ENCODE results near the gene FBXO39. TPM values are rescaled to one million over a fixed set of nuclear protein-coding genes. Genes with fewer than 3 reads are reported as not detected.

Gene FBXO39
- total and polyA plus RNA-seq, 12 donors = 0.13 to 0.37 (median 0.26) TPM; not detected in 9

GRCh38 chr17:6755731-6756184 is 20.3 kb upstream of the FBXO39 start, which contains the start of gene XAF1:
XAF1 (plus strand) TSS chr17:6756046; CDS start chr17:6756079, 33 bp downstream.
- Histone ChIP-seq H3K36me3 (peaks cover 0 to 32% (median 17%) of the 10 kb centered on the region in 9 donors), H3K4me3 (peak within 1 kb of the TSS; percentile 33 to 80 (median 70)), H3K4me1 (peaks cover 16 to 66% (median 50%) of the 10 kb centered on the region in 9 donors), H3K9me3 (no peaks in the 10 kb centered on the region), H3K27me3 (no peaks in the 10 kb centered on the region), H3K27ac (peak within 1 kb of the TSS; percentile 84 to 98 (median 94))
- TF ChIP-seq, protein P1, sequence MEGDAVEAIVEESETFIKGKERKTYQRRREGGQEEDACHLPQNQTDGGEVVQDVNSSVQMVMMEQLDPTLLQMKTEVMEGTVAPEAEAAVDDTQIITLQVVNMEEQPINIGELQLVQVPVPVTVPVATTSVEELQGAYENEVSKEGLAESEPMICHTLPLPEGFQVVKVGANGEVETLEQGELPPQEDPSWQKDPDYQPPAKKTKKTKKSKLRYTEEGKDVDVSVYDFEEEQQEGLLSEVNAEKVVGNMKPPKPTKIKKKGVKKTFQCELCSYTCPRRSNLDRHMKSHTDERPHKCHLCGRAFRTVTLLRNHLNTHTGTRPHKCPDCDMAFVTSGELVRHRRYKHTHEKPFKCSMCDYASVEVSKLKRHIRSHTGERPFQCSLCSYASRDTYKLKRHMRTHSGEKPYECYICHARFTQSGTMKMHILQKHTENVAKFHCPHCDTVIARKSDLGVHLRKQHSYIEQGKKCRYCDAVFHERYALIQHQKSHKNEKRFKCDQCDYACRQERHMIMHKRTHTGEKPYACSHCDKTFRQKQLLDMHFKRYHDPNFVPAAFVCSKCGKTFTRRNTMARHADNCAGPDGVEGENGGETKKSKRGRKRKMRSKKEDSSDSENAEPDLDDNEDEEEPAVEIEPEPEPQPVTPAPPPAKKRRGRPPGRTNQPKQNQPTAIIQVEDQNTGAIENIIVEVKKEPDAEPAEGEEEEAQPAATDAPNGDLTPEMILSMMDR (IDR thresholded peaks at IDR 0.05) = no peak
- intact Hi-C loops (cut with DNase I) = loop anchor here in 6 of 10 donors (5.0 to 10.0 kb wide), 4 partner anchors 87 to 269 kb away; partner anchors contain the start of genes RNASEK (in 5 of the 6) and BCL6B (in 1 of the 6)
- DNase-seq = peak; percentile 32 to 73
- ATAC-seq = peak; percentile 36 to 79 (median 57)
- 13 to 30% methylated on average over 14 of the region's 14 CpGs for WGBS, 2 donors

DNA sequence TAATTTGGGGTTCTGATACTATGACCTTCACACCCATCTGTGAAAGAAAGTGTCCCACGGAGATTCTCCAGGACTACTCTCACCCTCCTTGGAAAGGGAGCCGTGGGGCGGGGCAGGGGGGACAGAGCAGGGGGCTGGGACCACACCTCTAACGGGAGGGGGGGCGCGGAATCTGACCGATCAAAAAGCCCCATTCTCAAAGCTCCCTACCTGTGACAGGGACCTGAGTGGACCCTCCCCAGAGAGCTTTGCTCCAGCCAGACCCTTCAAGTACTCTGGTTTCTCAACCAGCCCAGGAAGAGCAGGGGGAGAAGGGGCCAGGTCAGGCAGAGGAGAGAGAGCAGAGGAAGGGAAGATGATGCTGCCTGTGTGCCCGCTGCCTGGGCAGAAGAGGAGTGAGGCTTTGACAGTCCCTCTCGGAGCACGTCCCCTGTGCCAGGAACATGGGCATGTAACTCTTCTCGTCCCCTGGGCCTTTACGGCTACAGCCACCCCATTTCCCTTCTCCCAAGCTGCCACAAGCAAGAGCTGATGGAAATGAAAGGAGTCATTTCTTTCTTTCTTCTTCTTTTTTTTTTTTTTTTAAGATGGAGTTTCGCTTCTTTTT is 19.5 kb upstream of the FBXO39 start:
- Histone ChIP-seq H3K4me3 (peak overlapping the region; percentile 33 to 80 (median 70)), H3K27ac (peak overlapping the region; percentile 84 to 98 (median 94)), H3K9me3 (no peaks in the 10 kb centered on the region), H3K4me1 (peaks cover 16 to 70% (median 49%) of the 10 kb centered on the region in 9 donors), H3K36me3 (peaks cover 0 to 40% (median 20%) of the 10 kb centered on the region in 9 donors), H3K27me3 (no peaks in the 10 kb centered on the region)
- intact Hi-C loops (cut with DNase I) = loop anchor here in 6 of 10 donors (5.0 to 10.0 kb wide), 4 partner anchors 86 to 268 kb away; partner anchors contain the start of genes RNASEK (in 5 of the 6) and BCL6B (in 1 of the 6)
- 51 to 65% methylated on average over 13 of the region's 13 CpGs for WGBS, 2 donors
- DNase-seq (no peak), ATAC-seq (no peak)
- TF ChIP-seq, protein P1 (IDR thresholded peaks at IDR 0.05) = no peak

DNA sequence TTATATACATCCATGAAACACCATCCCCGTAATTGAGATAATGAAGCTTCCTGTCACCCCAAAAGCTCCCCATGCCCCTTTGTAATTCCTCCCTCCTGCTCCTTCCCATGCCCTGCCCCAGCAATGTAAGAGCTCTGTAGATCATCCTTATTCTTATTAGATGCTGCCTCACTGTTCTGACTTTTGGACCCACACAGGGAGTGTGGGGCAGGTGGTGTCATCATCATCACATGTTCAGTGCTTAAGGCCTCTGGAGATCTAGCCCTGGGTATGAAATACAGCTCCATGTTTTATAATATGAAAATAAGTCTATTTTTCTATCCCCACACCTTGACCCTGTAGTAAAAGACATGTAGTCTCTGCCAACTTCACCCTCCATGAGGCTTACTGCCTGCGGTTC is 18.3 kb upstream of the FBXO39 start:
- Histone ChIP-seq H3K27me3 (no peaks in the 10 kb centered on the region), H3K36me3 (peaks cover 0 to 52% (median 26%) of the 10 kb centered on the region in 9 donors), H3K27ac (peak overlapping the region in 5 of 10 donors; percentile 93 to 97 (median 96)), H3K4me3 (peak overlapping the region in 7 of 10 donors; percentile 36 to 80 (median 71)), H3K9me3 (no peaks in the 10 kb centered on the region), H3K4me1 (peaks cover 11 to 60% (median 37%) of the 10 kb centered on the region in 9 donors)
- DNase-seq (no peak), ATAC-seq (no peak)
- TF ChIP-seq, protein P1 (IDR thresholded peaks at IDR 0.05) = no peak
- 88 to 90% methylated on average over 2 of the region's 2 CpGs for WGBS, 2 donors
- intact Hi-C loops (cut with DNase I) = loop anchor here in 6 of 10 donors (5.0 to 10.0 kb wide), 4 partner anchors 85 to 267 kb away; partner anchors contain the start of genes RNASEK (in 5 of the 6) and BCL6B (in 1 of the 6)

DNA sequence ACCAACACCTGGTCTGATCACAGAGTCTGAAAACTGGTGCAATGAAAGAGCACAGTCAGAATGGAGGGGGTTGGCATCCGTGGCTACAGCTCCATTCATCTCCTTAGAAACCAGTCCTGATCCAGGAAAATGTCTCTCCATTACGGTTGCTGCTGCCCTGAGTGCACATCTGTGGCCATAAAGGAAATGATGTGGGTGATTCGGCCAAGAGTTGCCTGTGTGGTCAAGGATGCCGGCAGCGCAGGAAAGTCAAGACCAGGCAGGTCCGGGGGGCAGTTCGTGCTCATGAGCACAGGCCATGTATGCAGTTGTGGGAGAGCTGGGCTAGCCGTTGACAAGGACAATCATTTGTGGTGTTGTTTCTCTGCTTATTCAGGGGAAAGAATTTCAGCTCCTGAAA is 14.2 kb upstream of the FBXO39 start:
- intact Hi-C loops (cut with DNase I) = no loop called here
- TF ChIP-seq, protein P1 (IDR thresholded peaks at IDR 0.05) = no peak

More for the DNA sequence above, 14.2 kb upstream of the FBXO39 start:
- Histone ChIP-seq H3K36me3 (peaks cover 0 to 92% (median 60%) of the 10 kb centered on the region in 9 donors), H3K4me3 (no peak overlapping the region), H3K4me1 (peaks cover 6 to 37% (median 13%) of the 10 kb centered on the region in 9 donors), H3K27ac (no peak overlapping the region), H3K27me3 (no peaks in the 10 kb centered on the region), H3K9me3 (peaks cover 0 to 16% (median 4%) of the 10 kb centered on the region in 11 donors)
- DNase-seq (no peak), ATAC-seq (no peak)
- WGBS, 2 donors = 87 to 90% methylated on average over 8 of the region's 8 CpGs

Measured in heart right ventricle (tissue), 16 donors.